Fibroblast of villous mesenchyme (primary cell): ENCODE results near the gene KLK12. TPM values are rescaled to one million over a fixed set of nuclear protein-coding genes. Genes with fewer than 3 reads are reported as not detected.
A peak's percentile ranks its signal among the peaks of the same experiment; 100 is the strongest.

Experiments used
- DNase-seq: peaks from one replicate; pipeline ENCODE4 v3.0.0-alpha.2; 2010; ENCODE audit warnings: low read depth
- H3K4me3 ChIP-seq: 2 replicates; pipeline ENCODE4 v1.5.1; 2011; ENCODE audit warnings: low read depth, mild to moderate bottlenecking, low read length
- CTCF ChIP-seq: IDR thresholded peaks from 2 replicates; pipeline ENCODE4 v1.5.1; 2012; ENCODE audit warnings: low read depth, mild to moderate bottlenecking, low read length; ENCODE audit not compliant: insufficient read depth
- total RNA-seq: library from RNA; depleted of rRNA; stranded (reverse); fragments of >200 nt; gene quantifications from 2 replicates; pipeline ENCODE4 v1.2.3, GENCODE V29; 2012

The KLK12 gene
- total RNA-seq, 1 donor = not detected

- no peak for DNase-seq
- no peak overlapping the region for H3K4me3 ChIP-seq
- no peak for TF ChIP-seq CTCF
These were observed 8.8 kb downstream of the KLK12 start for GRCh38 chr19:51025809-51026553.

GRCh38 chr19:51025401-51025800 lies 9.4 kb downstream of the KLK12 start:
- DNase-seq = no peak
- no peak overlapping the region for H3K4me3 ChIP-seq
- TF ChIP-seq CTCF = no peak

- H3K4me3 ChIP-seq = no peak overlapping the region
- DNase-seq = no peak
- TF ChIP-seq CTCF = no peak
These were observed 9.9 kb downstream of the KLK12 start for GRCh38 chr19:51024924-51025323.

GRCh38 chr19:51023946-51024345 lies 10.9 kb downstream of the KLK12 start:
- DNase-seq = no peak
- H3K4me3 ChIP-seq = no peak overlapping the region
- TF ChIP-seq CTCF = no peak

GRCh38 chr19:51022526-51022925 lies 12.3 kb downstream of the KLK12 start:
- no peak for TF ChIP-seq CTCF
- DNase-seq = no peak
- no peak overlapping the region for H3K4me3 ChIP-seq

- no peak overlapping the region for H3K4me3 ChIP-seq
- DNase-seq = peak; percentile 60
- TF ChIP-seq CTCF = peak; percentile 64
These were observed 13.7 kb downstream of the KLK12 start for GRCh38 chr19:51020988-51021651.

- H3K4me3 ChIP-seq = no peak within 1 kb of the TSS
- no peak for TF ChIP-seq CTCF
- no peak for DNase-seq
These were observed 15.3 kb downstream of the KLK12 start, which contains the start of gene KLK10 for GRCh38 chr19:51019544-51019925. KLK10 (minus strand) TSS chr19:51019709; CDS start chr19:51019130, 579 bp downstream.
